Neural progenitor cell (in vitro differentiated cells): ENCODE data around the gene GLI2. TPM values are rescaled to one million over a fixed set of nuclear protein-coding genes. Genes with fewer than 3 reads are reported as not detected.

Experiments
- DNase-seq: peaks from one replicate; pipeline ENCODE4 v3.0.0-alpha.2; 2016; ENCODE audit warnings: low spot score
- H2AFZ ChIP-seq: fragments of 200-600 bp; sonication (generic); replicated peaks from 2 replicates; pipeline ENCODE4 v1.6.1; 2016; ENCODE audit warnings: antibody characterized with exemption
- H3F3A ChIP-seq: fragments of 200-600 bp; sonication (generic); 2 replicates; pipeline ENCODE4 v1.6.1; 2016; ENCODE audit warnings: antibody characterized with exemption, low read depth
- H3K27ac ChIP-seq: fragments of 200-600 bp; sonication (generic); 2 replicates; pipeline ENCODE4 v1.5.1; 2016; ENCODE audit warnings: mild to moderate bottlenecking
- H3K27me3 ChIP-seq: fragments of 200-600 bp; sonication (generic); 2 replicates; pipeline ENCODE4 v1.6.1; 2016; ENCODE audit warnings: mild to moderate bottlenecking, moderate library complexity
- H3K36me3 ChIP-seq: fragments of 200-600 bp; sonication (generic); 2 replicates; pipeline ENCODE4 v1.5.1; 2016
- H3K4me1 ChIP-seq: fragments of 200-600 bp; sonication (generic); 2 replicates; pipeline ENCODE4 v1.6.1; 2016; ENCODE audit warnings: mixed run types
- H3K4me2 ChIP-seq: fragments of 200-600 bp; sonication (generic); 2 replicates; pipeline ENCODE4 v1.6.1; 2016
- H3K4me3 ChIP-seq: fragments of 200-600 bp; sonication (generic); 2 replicates; pipeline ENCODE4 v1.5.1; 2016
- H3K79me2 ChIP-seq: fragments of 200-600 bp; sonication (generic); 2 replicates; pipeline ENCODE4 v1.6.1; 2016; ENCODE audit warnings: low read depth
- H3K9ac ChIP-seq: fragments of 200-600 bp; sonication (generic); 2 replicates; pipeline ENCODE4 v1.6.1; 2016
- H3K9me3 ChIP-seq: fragments of 200-600 bp; sonication (generic); 2 replicates; pipeline ENCODE4 v1.5.1; 2016; ENCODE audit warnings: low read depth
- H4K20me1 ChIP-seq: fragments of 200-600 bp; sonication (generic); 2 replicates; pipeline ENCODE4 v1.6.1; 2016; ENCODE audit warnings: low read depth
- H3K27ac Mint-ChIP-seq: 3 replicates; pipeline ENCODE4 v1.8.0; 2021; ENCODE audit warnings: mixed read lengths
- H3K27me3 Mint-ChIP-seq: 2 replicates; pipeline ENCODE4 v1.8.0; 2022; ENCODE audit warnings: low read depth, mild to moderate bottlenecking, inconsistent platforms, moderate library complexity, mixed read lengths; ENCODE audit not compliant: insufficient read depth
- H3K36me3 Mint-ChIP-seq: 3 replicates; pipeline ENCODE4 v1.8.0; 2021; ENCODE audit warnings: mixed read lengths
- H3K4me1 Mint-ChIP-seq: 3 replicates; pipeline ENCODE4 v1.8.0; 2021; ENCODE audit warnings: mixed read lengths
- H3K4me3 Mint-ChIP-seq: 3 replicates; pipeline ENCODE4 v1.8.0; 2021; ENCODE audit warnings: mild to moderate bottlenecking, moderate library complexity, mixed read lengths
- H3K9me3 Mint-ChIP-seq: 3 replicates; pipeline ENCODE4 v1.8.0; 2020; ENCODE audit warnings: mixed read lengths
- EZH2 ChIP-seq: fragments of 200-600 bp; sonication (generic); IDR thresholded peaks from 2 replicates; pipeline ENCODE4 v1.6.1; 2017; ENCODE audit warnings: antibody characterized with exemption, mild to moderate bottlenecking, moderate library complexity
- EZH2phosphoT487 ChIP-seq: fragments of 200-600 bp; sonication (generic); IDR thresholded peaks from 2 replicates; pipeline ENCODE4 v1.6.1; 2017; ENCODE audit warnings: antibody characterized with exemption
- total RNA-seq: library from RNA; depleted of rRNA; stranded (reverse); fragments of >200 nt; gene quantifications from 2 replicates; pipeline ENCODE4 v1.2.3, GENCODE V29; 2015; ENCODE audit warnings: low replicate concordance
- TF ChIP-seq, protein P1 (sequence below): fragments of 200-600 bp; sonication (generic); IDR thresholded peaks from 2 replicates; pipeline ENCODE4 v1.5.1; 2017; ENCODE audit warnings: antibody characterized with exemption, mild to moderate bottlenecking

The GLI2 gene
- total RNA-seq: 9.4 and 39.6 TPM in 2 replicates

DNA sequence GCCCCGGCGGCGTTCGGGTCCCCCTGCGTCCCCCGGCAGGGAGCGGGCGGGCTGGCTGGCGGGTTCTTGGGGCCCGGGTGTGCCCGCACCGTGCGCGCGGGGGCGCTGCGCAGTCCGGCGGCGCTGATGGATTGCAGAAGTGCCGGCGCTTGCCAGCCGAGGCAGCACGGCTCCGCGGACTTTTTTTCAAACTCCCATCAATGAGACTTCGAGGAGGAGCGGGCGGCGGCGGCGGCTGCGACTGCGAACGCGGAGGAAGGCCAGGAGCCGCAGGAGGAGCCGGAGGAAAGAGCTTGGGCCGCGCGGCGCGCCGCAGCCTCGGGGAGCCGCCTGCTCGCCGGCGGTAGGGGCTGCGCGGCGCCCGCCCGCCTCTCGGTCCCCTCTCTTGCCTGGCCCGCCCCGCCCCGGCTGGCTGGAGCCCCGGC lies at the start of gene GLI2:
Gene GLI2, plus strand, starts transcription at position 123 of the 425 bp plus-strand sequence. CDS start 61,453 bp downstream, outside the sequence.
- H3K27ac ChIP-seq: peak within 1 kb of the TSS; percentile 88
- H3K4me3 Mint-ChIP-seq: peak within 1 kb of the TSS; percentile 93
- H3K4me2 ChIP-seq: peak within 1 kb of the TSS; percentile 81
- H2AFZ ChIP-seq: peak within 1 kb of the TSS; percentile 85
- H3K27ac Mint-ChIP-seq: peak within 1 kb of the TSS; percentile 93
- H3K4me3 ChIP-seq: peak within 1 kb of the TSS; percentile 89
- peaks cover 52% of the 10 kb centered on the region for H3K4me1 Mint-ChIP-seq
- no peaks in the 10 kb centered on the region for H3K9me3 ChIP-seq
- peaks cover 58% of the 10 kb centered on the region for H3K79me2 ChIP-seq
- no peaks in the 10 kb centered on the region for H3K9me3 Mint-ChIP-seq
- H3K27me3 ChIP-seq: no peaks in the 10 kb centered on the region
- peaks cover 40% of the 10 kb centered on the region for H3K4me1 ChIP-seq
- peak; percentile 95 for DNase-seq
- H4K20me1 ChIP-seq: peaks cover 32% of the 10 kb centered on the region
- TF ChIP-seq, protein P1, sequence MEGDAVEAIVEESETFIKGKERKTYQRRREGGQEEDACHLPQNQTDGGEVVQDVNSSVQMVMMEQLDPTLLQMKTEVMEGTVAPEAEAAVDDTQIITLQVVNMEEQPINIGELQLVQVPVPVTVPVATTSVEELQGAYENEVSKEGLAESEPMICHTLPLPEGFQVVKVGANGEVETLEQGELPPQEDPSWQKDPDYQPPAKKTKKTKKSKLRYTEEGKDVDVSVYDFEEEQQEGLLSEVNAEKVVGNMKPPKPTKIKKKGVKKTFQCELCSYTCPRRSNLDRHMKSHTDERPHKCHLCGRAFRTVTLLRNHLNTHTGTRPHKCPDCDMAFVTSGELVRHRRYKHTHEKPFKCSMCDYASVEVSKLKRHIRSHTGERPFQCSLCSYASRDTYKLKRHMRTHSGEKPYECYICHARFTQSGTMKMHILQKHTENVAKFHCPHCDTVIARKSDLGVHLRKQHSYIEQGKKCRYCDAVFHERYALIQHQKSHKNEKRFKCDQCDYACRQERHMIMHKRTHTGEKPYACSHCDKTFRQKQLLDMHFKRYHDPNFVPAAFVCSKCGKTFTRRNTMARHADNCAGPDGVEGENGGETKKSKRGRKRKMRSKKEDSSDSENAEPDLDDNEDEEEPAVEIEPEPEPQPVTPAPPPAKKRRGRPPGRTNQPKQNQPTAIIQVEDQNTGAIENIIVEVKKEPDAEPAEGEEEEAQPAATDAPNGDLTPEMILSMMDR: peak; percentile 87
- TF ChIP-seq EZH2: peak; percentile 28
- no peak for TF ChIP-seq EZH2phosphoT487
- peak within 1 kb of the TSS; percentile 83 for H3K9ac ChIP-seq
- H3K36me3 ChIP-seq: no peaks in the 10 kb centered on the region
- H3K27me3 Mint-ChIP-seq: peaks cover 9% of the 10 kb centered on the region
- peaks cover 12% of the 10 kb centered on the region for H3K36me3 Mint-ChIP-seq
- peaks cover 48% of the 10 kb centered on the region for H3F3A ChIP-seq

DNA sequence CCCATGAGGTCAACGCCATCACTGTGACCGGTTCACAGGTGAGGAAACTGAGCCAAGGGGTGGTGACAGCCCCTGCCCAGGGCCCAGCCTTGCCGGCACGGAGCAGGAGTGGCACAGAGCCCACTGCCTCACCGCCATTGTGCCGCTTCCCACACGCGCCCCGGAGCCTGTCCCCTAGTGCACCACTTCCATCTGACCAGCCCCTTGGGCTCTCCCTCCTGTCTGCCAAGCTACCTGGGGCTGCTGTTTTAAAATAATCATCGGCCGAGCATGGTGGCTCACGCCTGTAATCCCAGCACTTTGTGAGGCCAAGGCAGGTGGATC lies 49.7 kb upstream of the GLI2 start:
- H3K36me3 ChIP-seq: no peaks in the 10 kb centered on the region
- peaks cover 20% of the 10 kb centered on the region for H3K27me3 ChIP-seq
- no peak overlapping the region for H3K4me2 ChIP-seq
- Mint-ChIP-seq H3K36me3 (no peaks in the 10 kb centered on the region), H3K27ac (no peak overlapping the region), H3K4me3 (no peak overlapping the region), H3K9me3 (no peaks in the 10 kb centered on the region), H3K27me3 (peaks cover 5% of the 10 kb centered on the region), H3K4me1 (no peaks in the 10 kb centered on the region)
- H4K20me1 ChIP-seq: no peaks in the 10 kb centered on the region
- H3K27ac ChIP-seq: no peak overlapping the region
- H2AFZ ChIP-seq: no peak overlapping the region
- TF ChIP-seq EZH2phosphoT487 (no peak), EZH2 (no peak)
- TF ChIP-seq, protein P1: no peak
- H3K4me3 ChIP-seq: no peak overlapping the region
- no peaks in the 10 kb centered on the region for H3K79me2 ChIP-seq
- H3F3A ChIP-seq: peaks cover 5% of the 10 kb centered on the region
- H3K4me1 ChIP-seq: no peaks in the 10 kb centered on the region
- H3K9ac ChIP-seq: no peak overlapping the region
- DNase-seq: no peak
- H3K9me3 ChIP-seq: no peaks in the 10 kb centered on the region

DNA sequence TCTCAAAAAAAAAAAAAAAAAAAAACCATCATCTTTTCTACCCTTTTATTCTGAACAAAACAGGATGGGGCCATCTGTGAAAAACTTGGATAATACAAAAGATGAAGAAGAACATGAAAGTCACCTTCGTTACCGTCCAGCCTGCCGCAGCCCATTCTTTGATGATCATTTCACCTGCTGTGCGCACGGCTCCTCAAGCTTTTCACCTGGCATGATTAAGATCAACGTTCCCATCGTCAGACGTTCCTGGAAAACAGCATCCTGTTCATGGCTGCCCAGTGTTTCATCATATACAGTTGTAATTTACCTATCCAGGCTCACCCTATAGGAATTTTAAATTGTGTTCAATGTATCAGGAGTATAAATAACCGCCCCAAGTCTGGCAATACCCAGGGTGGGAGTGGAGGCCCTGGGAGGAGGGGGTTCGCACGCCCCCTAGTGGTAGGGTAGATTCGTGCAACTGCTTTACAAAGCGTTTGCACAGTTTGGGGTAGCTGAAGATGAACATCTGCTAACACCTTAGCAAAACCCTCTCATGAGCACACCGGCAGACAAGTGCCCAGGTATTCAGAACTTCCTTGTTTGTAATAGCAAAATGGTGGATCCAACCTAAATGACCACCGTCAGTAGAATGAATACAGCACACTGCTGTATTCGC lies 49.0 kb upstream of the GLI2 start:
- DNase-seq: no peak
- H3K27me3 Mint-ChIP-seq: peaks cover 2% of the 10 kb centered on the region
- no peak overlapping the region for H3K4me3 ChIP-seq

More for the DNA sequence above, 49.0 kb upstream of the GLI2 start:
- Mint-ChIP-seq H3K4me1 (no peaks in the 10 kb centered on the region), H3K27ac (no peak overlapping the region), H3K36me3 (no peaks in the 10 kb centered on the region), H3K9me3 (no peaks in the 10 kb centered on the region), H3K4me3 (no peak overlapping the region)
- H3K9ac ChIP-seq: no peak overlapping the region
- no peak overlapping the region for H3K4me2 ChIP-seq
- H3K79me2 ChIP-seq: no peaks in the 10 kb centered on the region
- no peak for TF ChIP-seq EZH2phosphoT487
- TF ChIP-seq, protein P1: peak; percentile 54
- peaks cover 20% of the 10 kb centered on the region for H3K27me3 ChIP-seq
- no peaks in the 10 kb centered on the region for H3K4me1 ChIP-seq
- H3K9me3 ChIP-seq: no peaks in the 10 kb centered on the region
- peaks cover 5% of the 10 kb centered on the region for H3F3A ChIP-seq
- H3K36me3 ChIP-seq: no peaks in the 10 kb centered on the region
- no peaks in the 10 kb centered on the region for H4K20me1 ChIP-seq
- no peak overlapping the region for H3K27ac ChIP-seq
- H2AFZ ChIP-seq: no peak overlapping the region
